ENCODE measurements around the gene CACNB1. TPM values are rescaled to one million over a fixed set of nuclear protein-coding genes. Genes with fewer than 3 reads are reported as not detected.

The CACNB1 gene
- total RNA-seq, 4 donors from 2014 or later, result 10.1 to 21.7 (median 11.6) TPM

- DNase-seq, result no peak
- Histone ChIP-seq H3K27ac (no peak overlapping the region), H3K9me3 (no peaks in the 10 kb centered on the region), H3K27me3 (peaks cover 23% of the 10 kb centered on the region), H3K4me3 (no peak overlapping the region), H3K4me1 (no peaks in the 10 kb centered on the region), H3K36me3 (no peaks in the 10 kb centered on the region)
- WGBS, 2 donors (ENCODE audit: low coverage in 1 of 2), result 58 to 84% methylated on average over 5 to 8 of the region's 8 CpGs
- in situ Hi-C loops (cut with MboI; ENCODE audit: low pct_ligation_motif_present in 1 of 4, low pct_unique_long_range_greater_than_20kb in 1 of 4, low sequenced_read_pairs in 3 of 4), result no loop called here
- TF ChIP-seq CTCF (IDR thresholded peaks at IDR 0.05) (no peak), POLR2A (IDR thresholded peaks at IDR 0.05) (no peak), EP300 (IDR thresholded peaks at IDR 0.05; ENCODE audit: low read depth) (no peak), POLR2AphosphoS5 (IDR thresholded peaks at IDR 0.05) (no peak)
- intact Hi-C loops (cut with DNase I; ENCODE audit: low total_unique reads), result no loop called here
Measured at GRCh38 chr17:39218906-39219305, 21.4 kb upstream of the CACNB1 start.

GRCh38 chr17:39217734-39218369 lies 20.4 kb upstream of the CACNB1 start:
- 20 to 29% methylated on average over 1 to 22 of the region's 24 CpGs for WGBS, 2 donors (ENCODE audit: low coverage in 1 of 2)
- in situ Hi-C loops (cut with MboI; ENCODE audit: low pct_ligation_motif_present in 1 of 4, low pct_unique_long_range_greater_than_20kb in 1 of 4, low sequenced_read_pairs in 3 of 4) (no loop called here), intact Hi-C loops (cut with DNase I; ENCODE audit: low total_unique reads) (no loop called here)
- no peak for TF ChIP-seq POLR2AphosphoS5 (IDR thresholded peaks at IDR 0.05)
- TF ChIP-seq CTCF (IDR thresholded peaks at IDR 0.05), result no peak
- no peak for TF ChIP-seq POLR2A (IDR thresholded peaks at IDR 0.05)
- H3K9me3 ChIP-seq, result no peaks in the 10 kb centered on the region
- no peaks in the 10 kb centered on the region for H3K4me1 ChIP-seq
- H3K36me3 ChIP-seq, result no peaks in the 10 kb centered on the region
- H3K4me3 ChIP-seq, result no peak overlapping the region
- no peak for DNase-seq
- H3K27me3 ChIP-seq, result peaks cover 17% of the 10 kb centered on the region
- H3K27ac ChIP-seq, result no peak overlapping the region

GRCh38 chr17:39213852-39214251 lies 16.4 kb upstream of the CACNB1 start:
- H3K27me3 ChIP-seq, result peaks cover 17% of the 10 kb centered on the region
- in situ Hi-C loops (cut with MboI; ENCODE audit: low pct_ligation_motif_present in 1 of 4, low pct_unique_long_range_greater_than_20kb in 1 of 4, low sequenced_read_pairs in 3 of 4), result no loop called here
- DNase-seq, result no peak
- H3K36me3 ChIP-seq, result no peaks in the 10 kb centered on the region
- H3K4me1 ChIP-seq, result peaks cover 14 to 22% (median 15%) of the 10 kb centered on the region in 4 donors
- TF ChIP-seq POLR2A (IDR thresholded peaks at IDR 0.05), result no peak
- no peak for TF ChIP-seq CTCF (IDR thresholded peaks at IDR 0.05)
- H3K4me3 ChIP-seq, result no peak overlapping the region
- intact Hi-C loops (cut with DNase I; ENCODE audit: low total_unique reads), result no loop called here
- no peak overlapping the region for H3K27ac ChIP-seq
- 73% methylated on average over 9 of the region's 9 CpGs; no CpG with 5 or more reads in 1 of the 2 donors for WGBS, 2 donors (ENCODE audit: low coverage in 1 of 2)
- no peaks in the 10 kb centered on the region for H3K9me3 ChIP-seq

- no peak overlapping the region for H3K27ac ChIP-seq
- peaks cover 13% of the 10 kb centered on the region for H3K27me3 ChIP-seq
- DNase-seq, result peak; percentile 35
- H3K4me3 ChIP-seq, result no peak overlapping the region
- H3K36me3 ChIP-seq, result no peaks in the 10 kb centered on the region
- TF ChIP-seq POLR2A (IDR thresholded peaks at IDR 0.05) (no peak), POLR2AphosphoS5 (IDR thresholded peaks at IDR 0.05) (no peak), CTCF (IDR thresholded peaks at IDR 0.05) (no peak), EP300 (IDR thresholded peaks at IDR 0.05; ENCODE audit: low read depth) (no peak)
- WGBS, 2 donors (ENCODE audit: low coverage in 1 of 2), result 0 to 57% methylated on average over 1 to 16 of the region's 16 CpGs
- in situ Hi-C loops (cut with MboI; ENCODE audit: low pct_ligation_motif_present in 1 of 4, low pct_unique_long_range_greater_than_20kb in 1 of 4, low sequenced_read_pairs in 3 of 4), result no loop called here
- H3K4me1 ChIP-seq, result peaks cover 16 to 31% (median 18%) of the 10 kb centered on the region in 4 donors
- intact Hi-C loops (cut with DNase I; ENCODE audit: low total_unique reads), result no loop called here
- no peaks in the 10 kb centered on the region for H3K9me3 ChIP-seq
Measured at GRCh38 chr17:39212841-39213480, 15.5 kb upstream of the CACNB1 start.
